ENCODE results near the gene C1QTNF2. TPM values are rescaled to one million over a fixed set of nuclear protein-coding genes. Genes with fewer than 3 reads are reported as not detected.
"Not testable (repeated sequence)": the region's sequence is repeated elsewhere in the genome, so short reads cannot be mapped to it uniquely, and the experiment has no call there.

C1QTNF2 gene
- total RNA-seq, 1 donor from 2014 or later, result 0.14 TPM

DNA sequence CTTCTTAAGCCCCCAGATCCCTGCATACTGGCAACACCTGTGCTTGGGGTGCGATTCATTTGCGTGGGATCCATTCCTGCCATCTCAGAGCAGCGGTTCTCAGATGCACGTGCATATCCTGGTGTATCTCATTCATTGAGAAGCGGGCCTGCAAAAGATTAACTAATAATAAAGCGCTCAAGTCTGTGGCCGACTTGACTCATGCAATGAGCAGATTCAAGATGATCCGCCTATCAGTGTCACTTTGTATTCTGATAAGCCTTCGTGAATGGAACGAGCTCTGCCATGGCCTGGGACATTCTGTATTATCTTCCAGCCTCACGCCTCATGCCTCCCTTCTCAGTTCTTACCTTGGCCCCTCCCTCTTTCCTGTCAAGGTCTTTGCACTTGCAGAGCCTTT, 22.3 kb downstream of the C1QTNF2 start:
- no peak overlapping the region for H3K4me3 Mint-ChIP-seq (ENCODE audit: low read depth)
- DNase-seq (ENCODE audit: low spot score, unreplicated experiment), result no peak
- H3K27me3 Mint-ChIP-seq, result peaks cover 3% of the 10 kb centered on the region
- TF ChIP-seq, protein P1, sequence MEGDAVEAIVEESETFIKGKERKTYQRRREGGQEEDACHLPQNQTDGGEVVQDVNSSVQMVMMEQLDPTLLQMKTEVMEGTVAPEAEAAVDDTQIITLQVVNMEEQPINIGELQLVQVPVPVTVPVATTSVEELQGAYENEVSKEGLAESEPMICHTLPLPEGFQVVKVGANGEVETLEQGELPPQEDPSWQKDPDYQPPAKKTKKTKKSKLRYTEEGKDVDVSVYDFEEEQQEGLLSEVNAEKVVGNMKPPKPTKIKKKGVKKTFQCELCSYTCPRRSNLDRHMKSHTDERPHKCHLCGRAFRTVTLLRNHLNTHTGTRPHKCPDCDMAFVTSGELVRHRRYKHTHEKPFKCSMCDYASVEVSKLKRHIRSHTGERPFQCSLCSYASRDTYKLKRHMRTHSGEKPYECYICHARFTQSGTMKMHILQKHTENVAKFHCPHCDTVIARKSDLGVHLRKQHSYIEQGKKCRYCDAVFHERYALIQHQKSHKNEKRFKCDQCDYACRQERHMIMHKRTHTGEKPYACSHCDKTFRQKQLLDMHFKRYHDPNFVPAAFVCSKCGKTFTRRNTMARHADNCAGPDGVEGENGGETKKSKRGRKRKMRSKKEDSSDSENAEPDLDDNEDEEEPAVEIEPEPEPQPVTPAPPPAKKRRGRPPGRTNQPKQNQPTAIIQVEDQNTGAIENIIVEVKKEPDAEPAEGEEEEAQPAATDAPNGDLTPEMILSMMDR (IDR thresholded peaks at IDR 0.05; ENCODE audit: unreplicated experiment), result no peak
- peaks cover 3% of the 10 kb centered on the region for H3K4me1 Mint-ChIP-seq (ENCODE audit: low read depth)
- no peak overlapping the region for H3K27ac Mint-ChIP-seq
- no peaks in the 10 kb centered on the region for H3K9me3 Mint-ChIP-seq (ENCODE audit: low read depth)
- no peaks in the 10 kb centered on the region for H3K36me3 Mint-ChIP-seq (ENCODE audit: insufficient read depth)

DNA sequence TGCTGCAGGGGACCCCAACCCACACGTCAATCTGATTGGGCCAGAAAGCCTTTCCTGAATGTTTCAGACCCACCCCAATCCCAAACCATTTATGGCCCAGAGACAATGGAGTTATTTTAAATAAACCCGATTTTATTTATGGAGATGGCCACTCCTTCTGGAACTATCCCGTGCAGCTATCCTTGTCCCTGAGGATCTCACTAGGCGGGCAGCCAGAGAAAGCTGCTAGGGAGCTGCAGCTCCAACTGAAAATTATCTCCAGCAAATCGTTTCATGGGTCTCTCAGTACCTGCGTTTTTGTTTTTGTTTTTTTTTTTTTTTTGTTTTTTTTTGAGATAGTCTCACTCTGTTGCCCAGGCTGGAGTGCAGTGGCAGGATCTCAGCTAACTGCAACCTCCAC, 23.0 kb downstream of the C1QTNF2 start:
- Mint-ChIP-seq H3K4me1 (ENCODE audit: low read depth) (peaks cover 3% of the 10 kb centered on the region), H3K27me3 (peaks cover 3% of the 10 kb centered on the region), H3K9me3 (ENCODE audit: low read depth) (no peaks in the 10 kb centered on the region), H3K36me3 (ENCODE audit: insufficient read depth) (no peaks in the 10 kb centered on the region), H3K27ac (no peak overlapping the region), H3K4me3 (ENCODE audit: low read depth) (no peak overlapping the region)
- DNase-seq (ENCODE audit: low spot score, unreplicated experiment), result no peak
- TF ChIP-seq, protein P1 (IDR thresholded peaks at IDR 0.05; ENCODE audit: unreplicated experiment), result no peak

DNA sequence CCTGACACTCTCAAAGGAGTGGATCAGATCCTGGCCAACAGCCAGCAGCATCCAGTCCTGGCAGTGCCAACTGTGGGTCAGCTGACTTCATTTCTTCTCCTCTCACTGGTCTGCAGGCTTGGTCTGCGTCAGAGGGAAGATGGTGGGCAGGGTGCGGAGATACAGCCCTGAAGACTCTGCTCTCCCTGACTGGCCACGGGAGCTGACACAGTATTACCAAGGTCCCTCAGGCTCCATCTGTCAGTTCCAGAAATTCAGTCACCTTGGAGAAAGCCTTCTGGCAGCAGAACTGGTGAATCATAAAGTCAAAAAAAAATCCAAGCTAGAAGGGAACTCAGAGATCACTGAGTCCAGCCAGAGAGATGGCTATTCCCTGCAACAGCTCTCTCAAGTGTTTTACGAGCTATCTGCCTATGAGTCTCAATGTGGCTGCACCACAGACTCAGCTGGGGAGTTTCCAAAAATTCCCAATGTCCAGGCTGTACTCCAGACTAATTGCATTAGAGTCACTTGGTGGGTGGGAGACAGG, 27.9 kb downstream of the C1QTNF2 start:
- DNase-seq (ENCODE audit: low spot score, unreplicated experiment), result no peak
- TF ChIP-seq, protein P1 (IDR thresholded peaks at IDR 0.05; ENCODE audit: unreplicated experiment), result no peak
- peaks cover 3% of the 10 kb centered on the region for H3K4me1 Mint-ChIP-seq (ENCODE audit: low read depth)
- H3K27ac Mint-ChIP-seq, result no peak overlapping the region
- H3K4me3 Mint-ChIP-seq (ENCODE audit: low read depth), result no peak overlapping the region
- H3K27me3 Mint-ChIP-seq, result no peaks in the 10 kb centered on the region
- no peaks in the 10 kb centered on the region for H3K9me3 Mint-ChIP-seq (ENCODE audit: low read depth)
- no peaks in the 10 kb centered on the region for H3K36me3 Mint-ChIP-seq (ENCODE audit: insufficient read depth)

DNA sequence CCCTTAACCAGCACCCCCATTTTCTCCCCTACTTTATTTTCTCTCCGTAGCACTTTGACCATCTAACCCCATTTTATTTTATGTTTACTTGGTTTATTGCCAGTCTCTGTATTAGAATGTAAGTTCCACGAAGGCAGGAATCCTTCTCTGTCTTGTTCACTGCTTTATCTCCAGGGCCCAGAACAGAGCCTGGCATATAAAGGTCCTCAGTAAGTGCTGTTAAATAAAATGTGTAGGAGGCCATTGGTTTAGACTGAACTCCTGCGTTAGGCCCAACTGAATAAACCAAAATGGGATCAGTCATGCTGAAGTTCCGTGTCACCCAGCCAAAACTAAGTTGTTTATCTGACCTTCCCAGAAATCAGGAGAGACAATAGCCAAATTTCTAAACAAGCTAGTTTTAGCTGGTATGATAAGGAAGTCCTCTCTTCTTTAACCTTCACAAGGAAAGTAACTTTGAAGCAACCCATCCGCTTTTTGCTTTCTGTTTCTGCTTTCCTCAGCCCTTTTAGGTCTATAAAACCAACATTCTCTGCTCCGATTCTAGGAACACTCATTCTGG, 29.0 kb downstream of the C1QTNF2 start:
- H3K4me3 Mint-ChIP-seq (ENCODE audit: low read depth), result no peak overlapping the region
- no peaks in the 10 kb centered on the region for H3K9me3 Mint-ChIP-seq (ENCODE audit: low read depth)
- H3K36me3 Mint-ChIP-seq (ENCODE audit: insufficient read depth), result no peaks in the 10 kb centered on the region
- H3K4me1 Mint-ChIP-seq (ENCODE audit: low read depth), result peaks cover 3% of the 10 kb centered on the region
- H3K27me3 Mint-ChIP-seq, result no peaks in the 10 kb centered on the region
- no peak overlapping the region for H3K27ac Mint-ChIP-seq
- DNase-seq (ENCODE audit: low spot score, unreplicated experiment), result no peak
- TF ChIP-seq, protein P1 (IDR thresholded peaks at IDR 0.05; ENCODE audit: unreplicated experiment), result no peak

DNA sequence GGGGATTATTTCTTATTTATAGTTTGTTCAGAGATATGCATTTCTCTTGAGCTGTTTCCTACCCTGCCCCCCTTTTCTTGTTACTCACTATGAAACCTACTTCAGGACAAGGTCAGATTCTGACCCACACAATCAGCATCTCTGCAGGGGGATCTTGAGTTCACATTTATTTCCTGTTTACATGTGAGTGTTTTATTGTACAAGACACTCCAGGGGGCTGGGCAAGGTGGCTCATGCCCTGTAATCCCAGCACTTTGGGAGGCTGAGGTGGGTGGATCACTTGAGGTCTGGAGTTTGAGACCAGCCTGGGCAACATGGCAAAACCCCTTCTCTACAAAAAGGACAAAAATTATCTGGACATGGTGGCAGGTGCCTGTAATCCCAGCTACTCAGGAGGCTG, 29.9 kb downstream of the C1QTNF2 start:
- H3K27me3 Mint-ChIP-seq; H3K4me1 Mint-ChIP-seq (ENCODE audit: low read depth); DNase-seq (ENCODE audit: low spot score, unreplicated experiment); H3K9me3 Mint-ChIP-seq (ENCODE audit: low read depth); H3K4me3 Mint-ChIP-seq (ENCODE audit: low read depth); H3K27ac Mint-ChIP-seq; H3K36me3 Mint-ChIP-seq (ENCODE audit: insufficient read depth): not testable (repeated sequence)

All from progenitor cell of endocrine pancreas (in vitro differentiated cells).